ENCODE results near the gene PFDN1. TPM values are rescaled to one million over a fixed set of nuclear protein-coding genes. Genes with fewer than 3 reads are reported as not detected.
A peak's percentile ranks its signal among the peaks of the same experiment; 100 is the strongest.

Gene PFDN1, protein sequence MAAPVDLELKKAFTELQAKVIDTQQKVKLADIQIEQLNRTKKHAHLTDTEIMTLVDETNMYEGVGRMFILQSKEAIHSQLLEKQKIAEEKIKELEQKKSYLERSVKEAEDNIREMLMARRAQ
- 100 to 1,000 TPM in 1 of 9 donors, 10 to 100 TPM in 8; 53.8 to 130 (median 72.3) TPM for total RNA-seq
- 100 to 1,000 TPM in 1 of 2 donors, 10 to 100 TPM in 1; 93.8 to 140 TPM for polyA plus RNA-seq
- long read RNA-seq, donor 1, transcript PFDN1-203 (3 exons, 1,091 nt): minor isoform, 9 of 69 reads
- long read RNA-seq, donor 1, transcript PFDN1-201 (4 exons, 1,352 nt): major isoform, 49 of 69 reads
- long read RNA-seq, donor 1, partial matches to known transcripts: 1 of 69 reads
- long read RNA-seq, donor 1, other reads (novel, unspliced or antisense): 7 of 69 reads
- long read RNA-seq, donor 2, transcript PFDN1-201 (4 exons, 1,352 nt): major isoform, 89 of 127 reads
- long read RNA-seq, donor 2, transcript PFDN1-203 (3 exons, 1,091 nt): minor isoform, 20 of 127 reads
- long read RNA-seq, donor 2, partial matches to known transcripts: 4 of 127 reads
- long read RNA-seq, donor 2, other reads (novel, unspliced or antisense): 11 of 127 reads
- long read RNA-seq, donor 3, transcript PFDN1-203 (3 exons, 1,091 nt): minor isoform, 6 of 57 reads
- long read RNA-seq, donor 3, transcript PFDN1-201 (4 exons, 1,352 nt): major isoform, 42 of 57 reads
- long read RNA-seq, donor 3, partial matches to known transcripts: 1 of 57 reads
- long read RNA-seq, donor 3, other reads (novel, unspliced or antisense): 4 of 57 reads

DNA sequence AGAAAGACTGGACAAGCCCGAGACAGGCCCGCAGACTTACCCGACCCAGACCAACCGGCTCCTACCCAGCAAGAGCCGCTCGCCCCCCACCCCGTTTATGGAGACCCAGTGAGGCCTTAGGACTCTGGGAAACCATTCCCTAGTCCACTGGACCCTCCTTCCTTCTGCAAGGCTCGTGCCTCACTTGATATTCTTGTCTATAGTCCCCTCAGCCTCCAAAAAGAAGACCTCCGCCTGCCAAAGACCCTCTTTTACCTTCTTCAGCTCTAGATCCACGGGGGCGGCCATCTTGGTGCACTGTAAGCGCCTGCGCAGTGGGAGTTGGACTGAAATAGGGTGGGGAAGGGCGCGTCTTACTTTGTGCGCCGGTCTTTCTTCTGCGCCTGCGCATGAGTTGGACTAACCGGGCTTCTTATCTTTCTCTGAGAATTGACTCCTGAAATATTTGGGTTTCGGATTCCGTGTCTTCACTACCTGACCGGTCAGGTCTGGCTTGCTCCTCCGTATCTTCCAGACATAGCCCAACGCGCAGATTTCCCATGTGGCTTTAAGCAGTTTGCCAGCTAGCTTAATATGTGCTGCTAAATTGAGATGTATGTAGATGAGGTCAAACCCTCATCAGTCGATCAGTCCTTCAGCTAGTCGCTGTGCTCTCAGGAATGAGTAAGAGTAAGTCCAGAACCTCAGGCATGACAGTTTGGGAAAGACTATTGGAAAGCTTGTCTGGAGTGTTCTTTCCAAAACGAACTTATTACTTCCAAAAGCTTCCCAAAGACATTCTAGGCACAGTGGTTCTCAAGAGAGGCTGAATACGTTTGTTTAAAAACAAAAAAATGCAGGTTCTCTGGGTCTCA, at the start of gene PFDN1:
TSS of gene PFDN1 (minus strand) at position 316 of the 854 bp plus-strand sequence. CDS start at position 288, 28 bp downstream.
- DNase-seq: peak; percentile 93 to 97 (median 95)
- Histone ChIP-seq H3K36me3 (peaks cover 0 to 24% (median 19%) of the 10 kb centered on the region in 9 donors), H3K4me3 (peak within 1 kb of the TSS; percentile 57 to 97 (median 80)), H3K4me1 (peaks cover 3 to 39% (median 26%) of the 10 kb centered on the region in 12 donors), H3K27ac (peak within 1 kb of the TSS; percentile 51 to 94 (median 87)), H3K9me3 (no peaks in the 10 kb centered on the region), H3K27me3 (no peaks in the 10 kb centered on the region)
- TF ChIP-seq, protein P1, sequence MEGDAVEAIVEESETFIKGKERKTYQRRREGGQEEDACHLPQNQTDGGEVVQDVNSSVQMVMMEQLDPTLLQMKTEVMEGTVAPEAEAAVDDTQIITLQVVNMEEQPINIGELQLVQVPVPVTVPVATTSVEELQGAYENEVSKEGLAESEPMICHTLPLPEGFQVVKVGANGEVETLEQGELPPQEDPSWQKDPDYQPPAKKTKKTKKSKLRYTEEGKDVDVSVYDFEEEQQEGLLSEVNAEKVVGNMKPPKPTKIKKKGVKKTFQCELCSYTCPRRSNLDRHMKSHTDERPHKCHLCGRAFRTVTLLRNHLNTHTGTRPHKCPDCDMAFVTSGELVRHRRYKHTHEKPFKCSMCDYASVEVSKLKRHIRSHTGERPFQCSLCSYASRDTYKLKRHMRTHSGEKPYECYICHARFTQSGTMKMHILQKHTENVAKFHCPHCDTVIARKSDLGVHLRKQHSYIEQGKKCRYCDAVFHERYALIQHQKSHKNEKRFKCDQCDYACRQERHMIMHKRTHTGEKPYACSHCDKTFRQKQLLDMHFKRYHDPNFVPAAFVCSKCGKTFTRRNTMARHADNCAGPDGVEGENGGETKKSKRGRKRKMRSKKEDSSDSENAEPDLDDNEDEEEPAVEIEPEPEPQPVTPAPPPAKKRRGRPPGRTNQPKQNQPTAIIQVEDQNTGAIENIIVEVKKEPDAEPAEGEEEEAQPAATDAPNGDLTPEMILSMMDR (IDR thresholded peaks at IDR 0.05): no peak
- TF ChIP-seq POLR2A (IDR thresholded peaks at IDR 0.05): no peak
- WGBS, 4 donors: 1% methylated on average over 26 to 30 of the region's 30 CpGs
- intact Hi-C loops (cut with DNase I): loop anchor here in 7 of 10 donors (5.0 to 10.0 kb wide), 5 partner anchors 34 to 48 kb away; partner anchors contain the start of gene HBEGF (in 3 of the 7)
- ATAC-seq: peak; percentile 98 to 99 (median 99)

DNA sequence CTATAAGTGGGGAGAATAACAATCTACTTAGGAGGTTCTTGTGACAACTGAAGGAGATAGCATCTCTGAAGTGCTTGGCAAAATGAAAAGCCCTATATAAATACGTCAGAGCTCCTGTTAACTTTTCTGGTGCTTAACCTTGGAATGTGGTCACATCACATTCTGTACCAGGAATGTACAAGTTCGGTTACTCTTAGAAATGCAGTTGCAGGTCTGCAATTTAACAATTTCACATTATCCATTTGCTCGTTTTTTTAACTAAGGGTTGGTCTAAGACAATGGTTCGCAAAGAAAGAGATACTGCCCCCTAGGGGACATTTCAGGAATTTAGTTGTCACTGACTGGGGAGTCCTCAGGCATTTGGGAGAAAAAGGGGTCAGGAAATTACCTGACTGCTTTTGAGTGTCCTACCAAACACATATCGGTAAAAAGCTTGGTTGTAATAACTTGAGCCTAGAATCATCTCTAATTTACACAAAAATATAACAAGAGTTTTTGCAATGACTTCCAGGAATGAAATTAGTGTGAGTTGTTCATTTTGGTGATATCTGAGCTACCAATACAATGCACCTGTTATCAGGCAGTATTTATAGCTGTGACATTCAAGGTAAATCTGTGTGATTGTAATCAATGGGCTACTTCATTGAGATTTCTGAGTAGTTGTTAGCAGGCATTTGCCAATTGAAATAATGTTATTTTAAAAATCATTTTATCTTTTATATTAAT, 48.9 kb upstream of the PFDN1 start:
- H3K36me3 ChIP-seq: no peaks in the 10 kb centered on the region
- no peak overlapping the region for H3K4me3 ChIP-seq
- peak in 2 of 5 donors; percentile 61 to 62 for DNase-seq
- no peak overlapping the region for H3K27ac ChIP-seq
- peaks cover 0 to 23% (median 15%) of the 10 kb centered on the region in 12 donors for H3K4me1 ChIP-seq
- TF ChIP-seq, protein P1 (IDR thresholded peaks at IDR 0.05): peak; percentile 75 to 97 (median 89)
- TF ChIP-seq POLR2A (IDR thresholded peaks at IDR 0.05): no peak
- 3 to 5% (median 4%) methylated on average over 5 of the region's 5 CpGs for WGBS, 4 donors
- H3K27me3 ChIP-seq: no peaks in the 10 kb centered on the region
- intact Hi-C loops (cut with DNase I): loop anchor here in 7 of 10 donors (1.0 to 10.0 kb wide), 7 partner anchors 107 to 277 kb away; no protein-coding TSS in a partner anchor
- ATAC-seq: peak; percentile 32 to 55 (median 36)
- no peaks in the 10 kb centered on the region for H3K9me3 ChIP-seq

DNA sequence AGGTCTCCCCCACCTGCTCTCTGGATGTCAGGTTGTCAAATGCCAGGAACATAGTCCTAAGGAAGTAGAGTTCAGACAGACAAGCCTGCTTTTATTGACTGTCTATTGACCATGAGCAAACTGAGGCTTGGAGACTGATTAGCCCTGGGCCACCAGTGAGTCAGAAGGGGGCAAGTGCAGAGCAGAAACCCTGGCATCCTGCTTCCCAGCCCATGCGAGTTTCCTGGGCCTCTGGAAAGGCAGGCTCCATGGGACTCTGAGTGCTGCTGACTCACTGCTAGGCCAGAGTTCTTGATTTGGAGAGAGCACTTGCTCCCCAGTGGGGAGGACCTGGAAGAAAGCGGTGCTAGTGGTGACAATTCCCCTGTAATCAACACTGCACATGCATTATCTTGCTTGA, 46.3 kb upstream of the PFDN1 start:
- no peak overlapping the region for H3K27ac ChIP-seq
- intact Hi-C loops (cut with DNase I): loop anchor here in 6 of 10 donors (5.0 to 10.0 kb wide), 5 partner anchors 47 to 274 kb away; partner anchors contain the start of genes PFDN1 (in 3 of the 6) and CYSTM1 (in 1 of the 6)
- H3K4me3 ChIP-seq: no peak overlapping the region
- DNase-seq (no peak), ATAC-seq (no peak)
- 90 to 97% (median 93%) methylated on average over 2 of the region's 2 CpGs for whole genome bisulfite sequencing, 4 donors
- TF ChIP-seq POLR2A (IDR thresholded peaks at IDR 0.05): no peak
- TF ChIP-seq, protein P1 (IDR thresholded peaks at IDR 0.05): no peak
- no peaks in the 10 kb centered on the region for H3K36me3 ChIP-seq
- H3K27me3 ChIP-seq: no peaks in the 10 kb centered on the region
- peaks cover 3 to 38% (median 27%) of the 10 kb centered on the region in 12 donors for H3K4me1 ChIP-seq
- no peaks in the 10 kb centered on the region for H3K9me3 ChIP-seq
